Measurements from ENCODE around the gene GRAMD2B. TPM values are rescaled to one million over a fixed set of nuclear protein-coding genes. Genes with fewer than 3 reads are reported as not detected.
"Not testable (repeated sequence)": the region's sequence is repeated elsewhere in the genome, so short reads cannot be mapped to it uniquely, and the experiment has no call there.

GRAMD2B gene
- total and polyA plus RNA-seq, 4 donors = 8.5 to 19.4 (median 14.9) TPM

- Histone ChIP-seq H3K4me3 (no peak overlapping the region), H3K27me3 (ENCODE audit: control insufficient read depth in 3 of 3, insufficient read depth in 3 of 3, low read length in 2 of 3) (no peaks in the 10 kb centered on the region), H3K4me1 (ENCODE audit: control insufficient read depth in 5 of 5, insufficient read depth in 5 of 5, low read length in 5 of 5) (peaks cover 0 to 4% (median 0%) of the 10 kb centered on the region in 5 donors), H3K27ac (ENCODE audit: low read depth in 1 of 2, low read length in 1 of 2) (no peak overlapping the region), H3K9ac (ENCODE audit: insufficient read depth in 1 of 2, low read length in 2 of 2) (no peak overlapping the region), H3K9me3 (ENCODE audit: control insufficient read depth in 4 of 4, insufficient read depth in 3 of 4, low read length in 3 of 4) (peaks cover 0 to 2% (median 0%) of the 10 kb centered on the region in 4 donors), H3K36me3 (ENCODE audit: control insufficient read depth in 4 of 4, insufficient read depth in 4 of 4, low read length in 4 of 4) (peaks cover 0 to 4% (median 0%) of the 10 kb centered on the region in 4 donors)
- no peak for TF ChIP-seq CTCF (IDR thresholded peaks at IDR 0.05; ENCODE audit: control extremely low read depth, extremely low read depth)
- ATAC-seq (ENCODE audit: insufficient read depth, low FRiP score) (no peak), DNase-seq (no peak)
- WGBS, 2 donors = 70 to 89% methylated on average over 1 of the region's 1 CpG
Observed at GRCh38 chr5:126437721-126438120, 14.5 kb downstream of the GRAMD2B start.

GRCh38 chr5:126438267-126438666, 15.1 kb downstream of the GRAMD2B start:
- WGBS, 2 donors = 80% methylated on average over 4 of the region's 4 CpGs
- peaks cover 0 to 2% (median 0%) of the 10 kb centered on the region in 4 donors for H3K9me3 ChIP-seq (ENCODE audit: control insufficient read depth in 4 of 4, insufficient read depth in 3 of 4, low read length in 3 of 4)
- peaks cover 0 to 4% (median 0%) of the 10 kb centered on the region in 4 donors for H3K36me3 ChIP-seq (ENCODE audit: control insufficient read depth in 4 of 4, insufficient read depth in 4 of 4, low read length in 4 of 4)
- H3K27me3 ChIP-seq (ENCODE audit: control insufficient read depth in 3 of 3, insufficient read depth in 3 of 3, low read length in 2 of 3) = no peaks in the 10 kb centered on the region
- no peak for DNase-seq
- TF ChIP-seq CTCF (IDR thresholded peaks at IDR 0.05; ENCODE audit: control extremely low read depth, extremely low read depth) = no peak
- H3K4me3 ChIP-seq = no peak overlapping the region
- H3K27ac ChIP-seq (ENCODE audit: low read depth in 1 of 2, low read length in 1 of 2) = no peak overlapping the region
- no peak for ATAC-seq (ENCODE audit: insufficient read depth, low FRiP score)
- no peak overlapping the region for H3K9ac ChIP-seq (ENCODE audit: insufficient read depth in 1 of 2, low read length in 2 of 2)
- peaks cover 0 to 4% (median 0%) of the 10 kb centered on the region in 5 donors for H3K4me1 ChIP-seq (ENCODE audit: control insufficient read depth in 5 of 5, insufficient read depth in 5 of 5, low read length in 5 of 5)

GRCh38 chr5:126438868-126439267, 15.7 kb downstream of the GRAMD2B start:
- H3K9ac ChIP-seq (ENCODE audit: insufficient read depth in 1 of 2, low read length in 2 of 2) = no peak overlapping the region
- no peak overlapping the region for H3K4me3 ChIP-seq
- peaks cover 0 to 4% (median 0%) of the 10 kb centered on the region in 5 donors for H3K4me1 ChIP-seq (ENCODE audit: control insufficient read depth in 5 of 5, insufficient read depth in 5 of 5, low read length in 5 of 5)
- TF ChIP-seq CTCF (IDR thresholded peaks at IDR 0.05; ENCODE audit: control extremely low read depth, extremely low read depth) = no peak
- no peak overlapping the region for H3K27ac ChIP-seq (ENCODE audit: low read depth in 1 of 2, low read length in 1 of 2)
- H3K36me3 ChIP-seq (ENCODE audit: control insufficient read depth in 4 of 4, insufficient read depth in 4 of 4, low read length in 4 of 4) = peaks cover 0 to 4% (median 0%) of the 10 kb centered on the region in 4 donors
- DNase-seq (no peak), ATAC-seq (ENCODE audit: insufficient read depth, low FRiP score) (no peak)
- WGBS, 2 donors = 88 to 90% methylated on average over 3 of the region's 3 CpGs
- H3K27me3 ChIP-seq (ENCODE audit: control insufficient read depth in 3 of 3, insufficient read depth in 3 of 3, low read length in 2 of 3) = no peaks in the 10 kb centered on the region
- H3K9me3 ChIP-seq (ENCODE audit: control insufficient read depth in 4 of 4, insufficient read depth in 3 of 4, low read length in 3 of 4) = peaks cover 0 to 2% (median 0%) of the 10 kb centered on the region in 4 donors

- not testable (repeated sequence) for H3K9ac ChIP-seq (ENCODE audit: insufficient read depth in 1 of 2, low read length in 2 of 2); H3K27ac ChIP-seq (ENCODE audit: low read depth in 1 of 2, low read length in 1 of 2); H3K4me3 ChIP-seq; H3K36me3 ChIP-seq (ENCODE audit: control insufficient read depth in 4 of 4, insufficient read depth in 4 of 4, low read length in 4 of 4); DNase-seq; H3K9me3 ChIP-seq (ENCODE audit: control insufficient read depth in 4 of 4, insufficient read depth in 3 of 4, low read length in 3 of 4); ATAC-seq (ENCODE audit: insufficient read depth, low FRiP score); H3K4me1 ChIP-seq (ENCODE audit: control insufficient read depth in 5 of 5, insufficient read depth in 5 of 5, low read length in 5 of 5); H3K27me3 ChIP-seq (ENCODE audit: control insufficient read depth in 3 of 3, insufficient read depth in 3 of 3, low read length in 2 of 3)
- 97 to 98% methylated on average over 6 of the region's 6 CpGs for WGBS, 2 donors
Observed at GRCh38 chr5:126439724-126440123, 16.5 kb downstream of the GRAMD2B start.
